Measurements from ENCODE around the gene SLC37A1.

SLC37A1 gene

GRCh38 chr21:42560517-42561179 lies 47.0 kb downstream of the SLC37A1 start:
- DNase-seq (ENCODE audit: low read depth, low spot score) = no peak

- DNase-seq (ENCODE audit: low read depth, low spot score) = no peak
These were observed 48.4 kb downstream of the SLC37A1 start for GRCh38 chr21:42561762-42562650.

- DNase-seq (ENCODE audit: low read depth, low spot score) = no peak
These were observed 49.2 kb downstream of the SLC37A1 start for GRCh38 chr21:42562816-42563215.

GRCh38 chr21:42563261-42563660 lies 49.6 kb downstream of the SLC37A1 start:
- no peak for DNase-seq (ENCODE audit: low read depth, low spot score)

- DNase-seq (ENCODE audit: low read depth, low spot score) = no peak
These were observed 50.0 kb downstream of the SLC37A1 start for GRCh38 chr21:42563686-42564085.

GRCh38 chr21:42564561-42564971 lies 50.9 kb downstream of the SLC37A1 start:
- DNase-seq (ENCODE audit: low read depth, low spot score) = no peak

GRCh38 chr21:42565206-42565810 lies 51.7 kb downstream of the SLC37A1 start:
- DNase-seq (ENCODE audit: low read depth, low spot score) = no peak

- no peak for DNase-seq (ENCODE audit: low read depth, low spot score)
These were observed 52.4 kb downstream of the SLC37A1 start for GRCh38 chr21:42565886-42566523.

- DNase-seq (ENCODE audit: low read depth, low spot score) = no peak
These were observed 53.0 kb downstream of the SLC37A1 start for GRCh38 chr21:42566524-42567213.

- no peak for DNase-seq (ENCODE audit: low read depth, low spot score)
These were observed 53.5 kb downstream of the SLC37A1 start for GRCh38 chr21:42567214-42567555.

GRCh38 chr21:42567861-42568260 lies 54.2 kb downstream of the SLC37A1 start:
- no peak for DNase-seq (ENCODE audit: low read depth, low spot score)

- DNase-seq (ENCODE audit: low read depth, low spot score) = no peak
These were observed 54.7 kb downstream of the SLC37A1 start for GRCh38 chr21:42568376-42568775.

- no peak for DNase-seq (ENCODE audit: low read depth, low spot score)
These were observed 55.4 kb downstream of the SLC37A1 start for GRCh38 chr21:42568866-42569731.

- no peak for DNase-seq (ENCODE audit: low read depth, low spot score)
These were observed 56.2 kb downstream of the SLC37A1 start for GRCh38 chr21:42569732-42570301.

- no peak for DNase-seq (ENCODE audit: low read depth, low spot score)
These were observed 56.7 kb downstream of the SLC37A1 start for GRCh38 chr21:42570362-42570761.

GRCh38 chr21:42570841-42571387 lies 57.3 kb downstream of the SLC37A1 start:
- no peak for DNase-seq (ENCODE audit: low read depth, low spot score)

- no peak for DNase-seq (ENCODE audit: low read depth, low spot score)
These were observed 57.9 kb downstream of the SLC37A1 start for GRCh38 chr21:42571391-42572150.

- DNase-seq (ENCODE audit: low read depth, low spot score) = no peak
These were observed 59.3 kb downstream of the SLC37A1 start for GRCh38 chr21:42572906-42573495.

Measured in iPS DF 19.7 (cell line).